HG03103 (cell line): ENCODE data around the gene BCL6.

Experiments
- ATAC-seq: cut with Tn5 transposase; IDR thresholded peaks from one replicate; pipeline ENCODE4 v1.9.1; 2021; ENCODE audit warnings: low read depth; ENCODE audit not compliant: unreplicated experiment

The BCL6 gene

DNA sequence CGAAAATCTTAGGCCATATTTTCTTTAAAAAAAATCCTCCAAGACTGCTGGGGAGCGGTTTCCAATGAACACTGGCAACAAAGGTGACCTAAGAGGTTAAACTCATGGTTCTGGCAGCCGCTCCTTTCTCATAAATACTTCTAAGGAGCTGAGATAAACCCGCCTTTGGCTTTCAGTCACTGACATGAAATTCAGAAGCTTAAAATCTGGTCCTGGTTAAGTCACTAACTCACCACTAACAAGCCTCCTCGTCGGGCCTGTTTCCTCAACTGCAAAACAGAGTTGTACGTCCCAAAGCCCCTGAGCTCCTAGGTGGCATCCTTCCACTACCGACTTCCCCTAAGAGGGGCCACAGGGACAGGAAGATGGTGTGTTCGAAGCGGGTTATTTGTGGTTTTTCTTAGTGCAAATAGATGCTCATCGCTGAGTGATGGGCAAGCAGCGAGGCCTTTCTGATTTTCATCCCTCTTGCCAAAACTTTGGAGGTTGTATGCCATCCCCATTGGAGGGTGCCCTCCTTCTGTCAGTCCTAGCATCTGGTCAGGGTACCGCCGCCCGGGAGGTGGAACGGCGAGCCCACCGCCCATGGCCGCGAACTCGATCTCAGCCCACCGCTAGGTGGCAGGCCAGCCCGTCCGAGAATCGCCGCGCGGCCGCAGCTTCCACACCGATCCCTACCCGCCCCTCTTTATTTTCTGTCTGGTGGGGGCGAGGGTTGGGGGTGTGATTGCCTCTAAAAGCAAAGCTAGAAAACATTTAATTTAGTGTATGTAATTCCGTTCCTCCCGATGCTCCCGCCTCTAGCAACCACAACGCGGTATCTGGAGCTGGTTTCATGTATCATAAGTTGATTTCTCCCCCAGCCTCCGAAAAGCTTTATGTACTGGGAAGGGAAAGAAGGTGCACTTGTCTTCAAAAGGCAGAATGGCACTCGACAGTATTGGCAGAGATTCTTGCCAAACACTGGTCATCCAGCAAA, 4.6 kb downstream of the BCL6 start:
- no peak for ATAC-seq

DNA sequence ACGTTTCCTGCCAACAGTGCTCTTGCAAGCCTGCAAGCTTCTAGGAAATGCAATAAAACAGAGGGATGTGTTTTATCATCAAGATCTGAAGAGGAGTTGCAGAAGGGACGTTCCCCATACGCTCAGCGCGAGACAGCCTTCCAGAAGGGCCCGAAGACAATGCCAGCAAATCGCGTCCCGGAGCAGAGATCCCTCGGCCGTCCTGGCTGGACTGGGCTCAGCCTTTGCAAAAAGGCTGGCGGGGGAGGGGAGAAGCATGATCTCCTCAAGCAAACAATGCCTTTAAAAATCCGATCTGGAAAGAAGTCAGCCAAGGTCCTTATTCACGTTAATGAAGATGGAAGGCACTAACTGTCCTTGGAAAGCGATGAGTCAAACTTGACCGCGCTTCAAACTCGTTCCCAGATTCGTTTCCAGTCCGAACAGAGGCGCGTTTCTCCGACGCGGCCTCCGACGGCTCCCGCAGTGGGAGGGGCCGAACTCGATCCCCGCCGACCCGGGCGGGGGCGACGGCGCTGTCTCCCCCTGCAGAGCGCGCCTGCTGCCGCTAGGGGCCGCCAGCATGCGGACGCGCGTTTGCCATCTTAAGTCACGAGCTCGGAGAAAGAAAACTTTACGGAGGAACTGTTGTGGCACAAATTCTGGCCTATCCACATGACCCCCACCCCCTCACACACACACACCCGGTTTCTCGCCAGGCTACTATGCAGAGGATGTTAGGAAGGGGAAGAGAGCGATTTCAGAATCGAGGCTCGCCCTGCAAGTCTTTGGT, 5.5 kb downstream of the BCL6 start:
- peak; percentile 46 for ATAC-seq

GRCh38 chr3:187739094-187739560, 6.1 kb downstream of the BCL6 start:
- no peak for ATAC-seq

- ATAC-seq, result peak; percentile 67
These were observed 6.8 kb downstream of the BCL6 start for GRCh38 chr3:187738331-187739093.

- no peak for ATAC-seq
These were observed 7.3 kb downstream of the BCL6 start for GRCh38 chr3:187738071-187738330.

DNA sequence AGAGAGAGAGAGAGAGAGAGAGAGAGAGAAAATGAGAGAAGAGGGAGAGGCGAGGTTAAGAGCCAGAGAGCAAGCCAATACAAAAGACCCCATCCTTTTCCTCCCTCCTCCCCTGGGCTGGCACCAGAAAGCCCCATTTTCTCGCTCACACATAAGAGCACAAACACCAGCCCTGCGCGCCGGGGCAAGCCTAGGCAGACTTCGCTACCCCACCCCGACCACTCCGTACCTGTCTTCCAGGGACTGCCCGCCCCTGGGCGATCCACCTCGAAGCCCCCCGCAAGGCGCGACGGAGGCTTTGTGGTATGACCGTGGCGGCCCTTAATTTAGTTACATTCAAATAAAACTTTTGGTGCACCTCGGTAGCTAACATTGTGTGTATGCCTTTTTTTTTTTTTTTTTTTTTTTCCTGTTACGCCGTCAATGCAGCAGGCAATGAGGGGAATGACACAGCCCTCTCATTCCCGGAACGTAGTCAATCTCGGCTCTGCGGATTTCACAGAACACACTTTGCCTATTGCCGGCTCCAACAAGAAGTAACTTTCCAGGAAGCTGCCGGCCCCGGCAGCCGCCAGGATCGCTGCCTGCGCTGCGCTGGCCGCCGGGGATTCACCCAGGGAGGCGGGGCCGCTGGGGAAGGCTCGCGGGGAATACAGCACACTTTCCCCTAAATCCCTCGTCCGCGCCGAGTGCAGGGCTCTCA, 7.7 kb downstream of the BCL6 start:
- ATAC-seq, result no peak

- no peak for ATAC-seq
These were observed 8.3 kb downstream of the BCL6 start for GRCh38 chr3:187737006-187737367.

DNA sequence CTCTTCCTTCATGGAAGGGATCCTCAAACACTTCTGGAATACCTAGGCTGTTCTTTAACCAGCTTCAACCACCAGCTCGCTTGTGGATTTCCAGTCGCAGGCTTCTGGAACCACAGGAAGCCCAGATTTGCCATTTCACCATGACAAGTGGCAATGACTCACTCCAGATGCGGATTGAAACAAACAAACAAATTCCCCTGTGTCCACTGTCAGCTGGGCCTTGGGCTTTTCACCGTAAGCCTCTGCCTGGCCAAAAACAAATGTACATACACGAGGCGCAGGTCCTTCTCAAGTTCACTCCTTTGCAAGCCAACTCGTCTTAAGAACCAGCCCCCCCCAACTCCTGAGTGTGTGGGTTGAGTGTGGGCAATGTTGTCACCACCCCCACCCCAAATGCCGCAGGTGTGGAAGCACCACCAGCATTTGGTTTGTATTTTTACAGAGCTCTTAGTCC, 8.8 kb downstream of the BCL6 start:
- ATAC-seq, result no peak

- ATAC-seq, result no peak
These were observed 9.4 kb downstream of the BCL6 start for GRCh38 chr3:187735837-187736236.

DNA sequence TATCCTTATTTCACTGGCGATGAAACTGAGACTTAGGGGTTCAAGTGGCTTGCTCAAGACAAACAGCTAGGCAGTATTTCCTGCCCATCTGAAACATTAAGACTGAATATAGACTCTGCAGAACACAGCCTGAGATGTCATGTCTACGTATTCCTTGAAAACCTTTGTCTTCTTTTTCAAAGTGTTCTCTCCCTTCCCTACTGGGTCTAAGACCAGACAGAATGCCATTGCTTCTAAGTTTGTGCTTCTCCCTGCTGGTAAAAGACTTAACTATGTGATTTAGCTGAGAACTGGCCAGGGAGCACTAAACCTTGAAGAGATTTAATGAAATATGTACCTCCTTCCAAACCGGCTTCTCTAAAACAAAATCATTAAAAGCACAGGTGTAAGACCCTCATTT, 9.9 kb downstream of the BCL6 start:
- ATAC-seq, result no peak

DNA sequence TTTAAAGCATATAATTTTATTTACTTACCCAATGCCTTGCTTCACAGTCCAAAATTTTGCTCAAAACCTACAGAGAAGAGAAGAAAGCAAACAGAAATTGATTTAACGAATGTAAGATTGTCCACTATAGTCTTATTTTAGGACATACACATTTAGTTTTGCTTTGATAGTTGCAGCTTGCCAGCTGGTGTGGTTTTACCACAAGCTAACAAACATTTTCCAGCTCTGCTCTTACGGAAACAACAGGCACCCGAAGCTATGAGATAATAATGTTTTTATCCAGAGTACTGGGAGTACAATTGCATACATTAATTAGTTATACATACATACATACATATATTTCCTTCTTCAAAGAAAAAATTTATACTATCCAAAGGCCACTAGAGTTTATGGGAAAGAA, 10.4 kb downstream of the BCL6 start:
- no peak for ATAC-seq

- no peak for ATAC-seq
These were observed 11.9 kb downstream of the BCL6 start for GRCh38 chr3:187733371-187733770.

- ATAC-seq, result no peak
These were observed 15.7 kb downstream of the BCL6 start for GRCh38 chr3:187729598-187729997.

- no peak for ATAC-seq
These were observed 16.2 kb downstream of the BCL6 start for GRCh38 chr3:187728940-187729583.

DNA sequence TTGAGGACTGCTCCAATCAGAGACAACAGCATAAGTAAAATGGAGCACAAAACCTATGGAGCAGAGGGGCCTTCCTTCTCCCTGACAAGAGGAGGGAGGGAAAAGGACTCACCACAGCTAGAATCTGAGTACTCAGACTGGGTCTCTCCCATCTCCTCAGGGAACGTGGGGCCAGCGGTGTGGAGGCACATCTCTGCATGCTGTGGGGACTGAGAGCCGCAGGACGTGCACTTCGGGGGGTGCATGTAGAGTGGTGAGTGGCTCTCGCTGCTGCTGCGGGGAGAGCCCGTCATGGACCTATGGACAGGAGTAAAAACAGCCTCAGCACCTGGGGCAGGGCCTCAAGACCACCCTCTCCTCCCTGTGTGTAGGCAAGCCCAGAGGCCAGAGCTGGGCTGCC, 17.0 kb downstream of the BCL6 start:
- no peak for ATAC-seq

DNA sequence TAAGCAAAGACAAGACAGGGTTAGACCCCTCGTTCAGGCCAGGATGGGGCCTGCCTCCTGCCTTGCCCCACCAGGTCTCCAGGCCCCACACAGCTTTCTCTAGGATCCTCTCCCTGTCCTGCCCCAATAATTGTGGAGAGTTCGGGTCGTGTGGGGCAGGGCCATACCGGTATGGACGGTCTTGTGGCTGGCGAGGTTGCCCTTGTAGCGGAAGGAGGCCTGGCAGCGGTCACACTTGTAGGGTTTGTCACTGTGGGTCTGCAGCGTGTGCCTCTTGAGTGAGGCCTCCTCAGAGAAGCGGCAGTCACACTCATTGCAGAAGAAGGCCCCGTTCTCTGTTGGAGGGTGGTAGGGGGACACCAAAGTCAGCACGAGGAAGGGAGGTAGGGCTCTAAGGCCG, 18.7 kb downstream of the BCL6 start:
- no peak for ATAC-seq

DNA sequence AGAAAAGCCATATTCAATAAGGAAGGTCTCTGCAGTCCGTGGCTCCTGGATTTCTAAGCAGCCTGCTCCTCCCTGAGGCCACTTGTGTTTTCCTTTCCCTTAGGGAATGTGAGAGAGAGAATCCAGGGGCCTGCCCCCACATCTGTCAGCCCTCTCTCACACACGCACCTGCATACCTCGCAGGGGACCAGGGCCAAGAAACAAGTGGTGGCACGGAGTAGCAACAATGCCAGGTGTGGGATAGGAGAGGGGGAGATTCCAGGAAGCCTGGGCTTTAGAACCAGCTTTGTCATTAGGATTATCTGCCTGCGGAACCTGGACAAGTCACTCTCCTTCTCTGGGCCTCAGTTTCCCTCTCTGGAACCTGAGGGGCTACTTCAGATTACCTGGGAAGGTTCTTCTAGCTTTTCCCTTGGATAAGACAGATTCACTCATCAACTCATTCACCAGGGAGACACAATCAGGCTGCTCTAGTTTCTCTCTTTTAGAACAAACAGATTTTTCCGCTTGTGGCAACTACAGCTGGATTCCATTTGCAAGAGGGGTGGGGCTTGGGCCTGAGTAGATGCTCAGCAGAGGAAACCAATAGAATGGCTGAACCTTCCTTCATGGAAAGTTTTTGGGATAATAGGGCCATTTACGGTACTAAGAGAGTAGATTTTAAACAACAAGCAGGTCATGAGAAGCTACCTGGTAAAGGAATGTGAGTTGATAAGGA, 19.5 kb downstream of the BCL6 start:
- no peak for ATAC-seq

DNA sequence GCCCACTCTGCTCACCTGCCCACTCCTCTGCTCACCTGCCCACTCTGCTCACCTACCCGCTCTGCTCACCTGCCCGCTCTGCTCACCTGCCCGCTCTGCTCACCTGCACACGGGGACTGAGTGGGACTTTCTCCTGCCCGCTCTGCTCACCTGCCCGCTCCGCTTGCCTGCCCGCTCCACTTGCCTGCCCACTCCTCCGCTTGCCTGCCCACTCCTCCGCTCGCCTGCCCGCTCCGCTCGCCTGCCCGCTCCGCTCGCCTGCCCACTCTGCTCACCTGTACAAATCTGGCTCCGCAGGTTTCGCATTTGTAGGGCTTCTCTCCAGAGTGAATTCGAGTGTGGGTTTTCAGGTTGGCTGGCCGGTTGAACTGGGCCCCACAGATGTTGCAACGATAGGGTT, 20.0 kb downstream of the BCL6 start:
- ATAC-seq, result no peak

GRCh38 chr3:187722206-187722612, 23.1 kb downstream of the BCL6 start:
- ATAC-seq, result no peak
